HG03097 (cell line): ENCODE data around the gene SHLD1.

Experiments
- ATAC-seq: cut with Tn5 transposase; IDR thresholded peaks from one replicate; pipeline ENCODE4 v1.9.1; 2021; ENCODE audit not compliant: unreplicated experiment, low FRiP score

Gene SHLD1

DNA sequence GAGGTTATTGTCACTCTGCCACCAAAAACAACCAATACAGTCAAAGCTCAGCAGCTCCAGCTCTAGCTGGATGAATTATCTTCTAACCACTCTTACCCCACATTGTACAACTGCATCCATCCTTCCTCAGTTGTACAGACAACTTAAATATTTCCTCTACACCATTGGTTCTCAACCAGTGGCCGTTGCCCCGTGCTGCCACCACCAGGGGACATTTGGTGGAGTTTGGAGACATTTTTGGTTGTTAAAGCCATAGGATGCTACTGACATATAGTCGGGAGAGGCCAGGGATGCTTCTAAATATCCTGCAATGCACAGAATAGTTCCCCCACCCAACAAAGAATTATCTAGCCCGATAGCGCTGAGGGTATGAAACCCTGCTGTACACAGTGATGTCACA, 59.3 kb downstream of the SHLD1 start:
- no peak for ATAC-seq

DNA sequence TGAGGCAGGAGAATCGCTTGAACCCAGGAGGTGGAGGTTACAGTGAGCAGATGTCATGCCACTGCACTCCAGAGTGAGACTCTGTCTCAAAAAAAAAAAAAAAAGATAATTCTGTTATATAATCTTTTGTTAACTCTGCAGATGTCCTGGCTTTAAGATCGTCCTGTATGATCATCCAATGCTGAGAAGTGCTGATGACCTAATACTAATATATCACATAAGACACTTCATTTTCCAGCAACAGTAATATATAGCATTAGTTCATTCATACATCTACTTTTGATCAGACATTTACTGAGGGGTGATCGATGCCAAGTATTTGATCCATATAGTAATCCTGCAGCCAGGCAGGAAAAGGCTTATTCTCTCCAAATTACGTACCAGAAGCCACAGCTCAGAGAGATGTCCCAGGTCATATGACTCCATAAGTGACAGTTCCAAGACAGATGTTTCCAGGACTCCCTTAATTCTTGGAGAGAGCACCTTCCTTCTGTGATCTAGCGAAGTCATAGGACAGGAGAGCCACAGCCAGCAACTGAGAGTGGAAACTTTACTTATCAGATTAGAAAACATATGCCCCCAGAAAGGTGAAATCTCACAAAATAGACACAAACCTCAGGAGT, 60.7 kb downstream of the SHLD1 start:
- no peak for ATAC-seq

GRCh38 chr20:5811746-5812145, 61.5 kb downstream of the SHLD1 start:
- ATAC-seq: no peak

DNA sequence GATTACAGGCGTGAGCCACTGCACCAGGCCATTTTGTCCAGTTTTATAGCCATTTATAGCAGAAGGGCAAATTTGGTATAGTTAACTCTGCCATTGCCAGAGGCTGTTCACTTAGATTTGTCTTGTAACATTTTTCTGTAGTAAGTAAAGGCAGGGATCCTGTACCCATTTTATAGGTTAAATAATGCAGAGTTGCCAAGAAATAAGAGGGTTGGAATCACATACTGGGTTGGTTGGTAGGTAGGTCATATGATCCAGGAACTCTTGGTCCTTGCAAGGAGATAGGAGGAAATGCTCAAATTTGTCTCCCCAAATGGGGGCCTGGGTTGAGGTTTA, 68.1 kb downstream of the SHLD1 start:
- no peak for ATAC-seq

GRCh38 chr20:5820738-5821137, 70.5 kb downstream of the SHLD1 start:
- no peak for ATAC-seq

- ATAC-seq: no peak
Observed at GRCh38 chr20:5821627-5822215, 71.5 kb downstream of the SHLD1 start.

GRCh38 chr20:5822569-5822968, 72.4 kb downstream of the SHLD1 start:
- no peak for ATAC-seq

- no peak for ATAC-seq
Observed at GRCh38 chr20:5825130-5825719, 75.0 kb downstream of the SHLD1 start.

- no peak for ATAC-seq
Observed at GRCh38 chr20:5827098-5827853, 77.1 kb downstream of the SHLD1 start.

DNA sequence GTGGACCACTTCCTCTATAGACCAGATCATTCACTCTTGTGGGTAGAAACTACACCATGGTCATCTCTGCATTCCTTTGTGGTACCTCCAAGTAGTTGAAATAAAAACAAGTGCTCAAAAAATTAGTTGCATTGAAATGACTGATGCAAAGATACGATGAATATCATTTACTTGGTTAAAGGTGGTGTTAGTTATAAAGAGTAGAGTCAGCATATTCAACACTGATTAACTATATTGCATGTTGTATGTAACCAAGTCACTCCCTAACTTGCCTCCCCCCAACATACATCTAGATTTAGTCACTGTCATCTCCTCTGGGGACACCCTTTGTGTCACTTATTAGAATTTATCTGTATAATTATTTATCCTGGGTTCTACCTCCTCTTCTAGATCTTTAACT, 77.7 kb downstream of the SHLD1 start:
- no peak for ATAC-seq

DNA sequence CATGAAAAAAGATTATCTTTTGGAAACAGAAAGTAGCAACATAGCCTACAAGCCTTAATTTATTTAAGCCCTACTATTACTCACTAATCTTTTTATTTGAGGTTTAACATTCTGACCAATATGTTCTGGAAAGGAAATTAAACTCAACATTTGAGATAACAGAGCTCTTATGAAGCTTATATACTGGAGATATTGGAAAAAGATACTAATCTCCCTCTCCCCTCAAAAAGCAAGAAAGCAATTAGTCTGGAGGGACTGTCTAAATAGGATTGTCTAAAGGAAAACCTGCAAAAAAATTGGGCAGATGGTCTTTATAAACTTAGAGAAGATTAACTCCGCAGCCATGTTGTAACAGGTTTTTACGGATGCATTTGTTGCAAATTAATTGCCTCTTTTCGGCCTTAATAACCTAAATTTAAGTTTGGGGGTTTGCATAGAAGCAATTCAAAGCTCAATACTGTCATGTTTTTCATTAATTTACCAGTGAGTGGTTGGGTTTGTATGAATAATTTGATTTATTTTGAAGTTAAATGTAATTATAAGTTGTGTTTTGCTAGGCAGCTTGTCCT, 79.1 kb downstream of the SHLD1 start:
- no peak for ATAC-seq

DNA sequence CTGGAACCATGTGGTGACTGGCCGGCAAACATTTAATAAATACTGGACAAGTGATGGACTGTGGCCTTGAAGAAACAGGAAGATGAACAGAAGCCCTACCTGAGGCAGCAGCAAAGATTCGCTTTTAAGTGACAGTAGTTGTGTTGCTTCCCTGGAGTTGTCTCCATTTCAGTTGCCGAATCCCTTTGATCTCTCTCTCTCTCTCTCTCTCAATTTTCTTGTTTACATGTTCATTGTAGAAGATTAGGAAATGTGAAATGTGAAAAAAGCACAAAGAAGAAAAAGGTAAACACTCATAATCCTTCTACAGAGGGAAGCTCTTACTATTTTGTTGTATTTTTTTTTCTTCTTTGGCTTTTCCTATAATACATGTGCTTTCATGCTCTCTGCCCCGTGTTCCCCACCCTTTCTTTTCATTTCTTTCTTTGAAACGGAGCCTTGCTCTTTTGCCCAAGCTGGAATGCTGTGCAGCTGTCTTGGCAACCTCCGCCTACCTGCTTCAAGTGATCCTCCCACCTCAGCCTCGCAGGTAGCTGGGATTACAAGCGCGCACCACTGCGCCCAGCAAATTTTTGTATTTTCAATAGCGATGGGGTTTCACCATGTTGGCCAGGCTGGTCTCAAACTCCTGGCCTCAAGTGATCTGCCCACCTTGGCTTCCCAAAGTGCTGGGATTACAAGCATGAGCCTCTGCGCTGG, 81.5 kb downstream of the SHLD1 start:
- ATAC-seq: no peak

- no peak for ATAC-seq
Observed at GRCh38 chr20:5833309-5833941, 83.2 kb downstream of the SHLD1 start.

DNA sequence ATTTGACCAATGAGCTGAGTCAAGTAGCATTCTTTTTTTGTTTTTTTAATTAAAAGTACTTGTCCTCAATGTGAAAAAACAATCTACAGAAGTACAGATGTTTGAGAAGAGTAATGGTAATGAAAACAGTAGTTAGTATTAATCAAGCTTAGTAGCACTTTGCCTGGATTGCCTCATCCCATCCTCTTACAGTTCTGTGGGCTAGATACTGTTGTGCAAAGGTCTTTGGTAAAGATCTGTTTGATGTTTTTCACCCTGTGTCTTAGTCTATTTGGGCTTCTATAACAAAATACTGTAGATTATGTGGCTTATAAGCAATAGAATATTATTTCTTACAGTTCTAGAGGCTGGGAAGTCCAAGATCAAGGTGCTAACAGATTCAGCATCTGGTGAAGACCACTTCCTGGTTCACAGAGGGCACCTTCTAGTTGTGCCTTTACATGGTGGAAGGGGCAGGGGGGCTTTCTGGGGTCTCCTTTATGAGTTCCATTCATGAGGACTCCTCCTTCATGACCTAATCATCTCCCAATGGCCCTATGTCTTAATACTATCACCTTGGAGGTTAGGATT, 84.3 kb downstream of the SHLD1 start:
- no peak for ATAC-seq

DNA sequence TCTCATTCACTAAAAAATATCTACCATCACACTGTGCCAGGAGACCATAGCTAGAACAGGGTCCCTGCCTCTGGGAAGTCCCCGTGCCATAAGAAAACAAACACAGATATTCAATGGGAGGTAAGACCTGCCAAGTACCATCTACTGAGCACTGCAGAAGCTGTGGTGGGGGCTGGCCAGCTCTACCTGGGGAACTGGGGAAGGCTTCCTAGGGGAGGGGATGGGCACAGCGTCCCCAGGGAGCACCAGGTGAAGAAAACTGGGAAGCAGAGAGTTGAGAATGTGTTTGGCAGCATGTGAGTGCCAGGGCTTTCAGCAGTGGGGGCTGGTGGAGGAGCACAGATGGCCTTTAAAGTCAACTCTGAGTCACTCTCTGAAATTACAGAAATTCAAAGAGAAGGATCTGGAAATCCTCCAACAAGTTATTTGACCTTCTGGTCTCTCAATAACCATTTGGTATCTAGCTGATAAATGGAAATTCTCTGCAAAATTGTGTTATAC, 85.2 kb downstream of the SHLD1 start:
- ATAC-seq: no peak

DNA sequence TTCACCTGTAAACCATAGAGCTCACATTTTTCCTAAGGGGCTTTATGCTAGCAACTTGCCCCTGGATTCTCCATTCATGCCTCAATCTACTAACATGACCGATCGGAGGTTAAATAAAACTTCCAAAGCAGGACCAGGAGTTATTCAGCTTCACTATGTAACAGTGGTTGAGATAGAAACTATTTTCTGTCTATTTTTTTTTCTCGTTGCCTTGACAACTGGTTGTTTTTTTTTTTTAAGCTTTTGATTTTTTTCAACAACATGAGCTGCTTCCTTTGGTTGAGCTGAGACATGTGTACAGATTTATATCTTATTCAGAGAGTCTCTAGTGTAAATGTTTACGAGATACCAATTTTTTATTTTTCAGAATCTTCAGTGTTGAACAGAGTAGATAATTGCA, 85.7 kb downstream of the SHLD1 start:
- no peak for ATAC-seq

GRCh38 chr20:5836569-5836968, 86.4 kb downstream of the SHLD1 start:
- ATAC-seq: no peak

GRCh38 chr20:5840411-5841002, 90.3 kb downstream of the SHLD1 start:
- no peak for ATAC-seq

GRCh38 chr20:5841522-5841921, 91.3 kb downstream of the SHLD1 start:
- ATAC-seq: no peak

- ATAC-seq: no peak
Observed at GRCh38 chr20:5842465-5842864, 92.3 kb downstream of the SHLD1 start.
